Upper lobe of left lung (tissue), 4 donors: ENCODE measurements around the gene TTC9C.
A peak's percentile ranks its signal among the peaks of the same experiment; 100 is the strongest.

Experiments
- CTCF ChIP-seq, 6 experiments: fragments of 450-650 bp in 4 of 6; fragments of 200-600 bp in 2 of 6; sonication (generic) in 2 of 6; IDR thresholded peaks; one replicate each; pipeline ENCODE4 v1.5.1; 2016 to 2019; ENCODE audit warnings: antibody characterized with exemption in 6 of 6
- POLR2A ChIP-seq, 4 donors: fragments of 450-650 bp; IDR thresholded peaks; one replicate each; pipeline ENCODE4 v1.5.1; 2016 to 2017; ENCODE audit warnings: antibody characterized with exemption in 4 of 4, mild to moderate bottlenecking in 2 of 4

GRCh38 chr11:62771144-62772021, 43.1 kb downstream of the TTC9C start, which contains the start of gene TAF6L:
- TF ChIP-seq CTCF (IDR thresholded peaks at IDR 0.05): no peak
- peak in 2 of 4 donors; percentile 36 to 67 for TF ChIP-seq POLR2A (IDR thresholded peaks at IDR 0.05)
